Suprapubic skin (tissue), 4 donors: ENCODE data around the gene ATRN. TPM values are rescaled to one million over a fixed set of nuclear protein-coding genes. Genes with fewer than 3 reads are reported as not detected.
"Not testable (repeated sequence)": the region's sequence is repeated elsewhere in the genome, so short reads cannot be mapped to it uniquely, and the experiment has no call there.

ENCODE experiments used
- DNase-seq, 2 donors: peaks; one replicate each; pipeline ENCODE4 v3.0.0-alpha.2; 2019; ENCODE audit warnings: low spot score in 2 of 2
- H3K27ac ChIP-seq: fragments of 200-600 bp; sonication (generic); one replicate; pipeline ENCODE4 v1.5.1; 2019
- H3K27me3 ChIP-seq: fragments of 200-600 bp; sonication (generic); one replicate; pipeline ENCODE4 v1.5.1; 2019
- H3K36me3 ChIP-seq: fragments of 200-600 bp; sonication (generic); one replicate; pipeline ENCODE4 v1.5.1; 2019
- H3K4me1 ChIP-seq: fragments of 200-600 bp; sonication (generic); one replicate; pipeline ENCODE4 v1.5.1; 2019
- H3K4me3 ChIP-seq: fragments of 200-600 bp; sonication (generic); one replicate; pipeline ENCODE4 v1.5.1; 2019; ENCODE audit warnings: mild to moderate bottlenecking
- H3K9me3 ChIP-seq: fragments of 200-600 bp; sonication (generic); one replicate; pipeline ENCODE4 v1.5.1; 2019
- CTCF ChIP-seq, 2 donors: fragments of 200-600 bp in 1 of 2; fragments of 450-650 bp in 1 of 2; sonication (generic) in 1 of 2; IDR thresholded peaks; one replicate each; pipeline ENCODE4 v1.5.1; 2016 to 2019; ENCODE audit warnings: antibody characterized with exemption in 2 of 2, mild to moderate bottlenecking in 1 of 2, moderate library complexity in 1 of 2
- EP300 ChIP-seq: sonication (generic); formaldehyde crosslinking; IDR thresholded peaks from one replicate; pipeline ENCODE4 v1.6.1; 2017; ENCODE audit warnings: antibody characterized with exemption
- POLR2A ChIP-seq, 2 donors: fragments of 450-650 bp; IDR thresholded peaks; one replicate each; pipeline ENCODE4 v1.6.1; 2017; ENCODE audit warnings: antibody characterized with exemption in 2 of 2, mild to moderate bottlenecking in 2 of 2, moderate library complexity in 2 of 2
- POLR2AphosphoS5 ChIP-seq, 3 donors: sonication (generic); formaldehyde crosslinking; IDR thresholded peaks; one replicate each; pipeline ENCODE4 v1.6.1; 2017; ENCODE audit warnings: antibody characterized with exemption in 3 of 3
- WGBS: methylation state at CpG from one replicate; pipeline ENCODE4 v1.1.5; 2018; 5-methylcytosine and 5-hydroxymethylcytosine counted together
- total RNA-seq, 4 donors: library from RNA; depleted of rRNA; stranded (reverse); fragments of >200 nt; gene quantifications; one replicate each; pipeline ENCODE4 v1.1.0, GENCODE V29; 2016

ATRN gene
- total RNA-seq, 4 donors from 2014 or later = 23.3 to 39.1 (median 28.3) TPM

- no peaks in the 10 kb centered on the region for H3K9me3 ChIP-seq
- TF ChIP-seq POLR2AphosphoS5 (IDR thresholded peaks at IDR 0.05) = no peak
- TF ChIP-seq CTCF (IDR thresholded peaks at IDR 0.05) = no peak
- no peak for TF ChIP-seq POLR2A (IDR thresholded peaks at IDR 0.05)
- TF ChIP-seq EP300 = no peak
- no peak for DNase-seq
- 93% methylated on average over 4 of the region's 4 CpGs for WGBS
- no peaks in the 10 kb centered on the region for H3K4me1 ChIP-seq
- H3K27me3 ChIP-seq = no peaks in the 10 kb centered on the region
- no peak overlapping the region for H3K4me3 ChIP-seq
- no peak overlapping the region for H3K27ac ChIP-seq
- no peaks in the 10 kb centered on the region for H3K36me3 ChIP-seq
Observed at GRCh38 chr20:3505148-3505547, 34.3 kb downstream of the ATRN start.

- Histone ChIP-seq H3K4me1 (no peaks in the 10 kb centered on the region), H3K9me3 (no peaks in the 10 kb centered on the region), H3K4me3 (no peak overlapping the region), H3K27me3 (no peaks in the 10 kb centered on the region), H3K36me3 (no peaks in the 10 kb centered on the region), H3K27ac (no peak overlapping the region)
- no peak for DNase-seq
- WGBS = 82% methylated on average over 2 of the region's 2 CpGs
- no peak for TF ChIP-seq CTCF (IDR thresholded peaks at IDR 0.05)
- TF ChIP-seq POLR2AphosphoS5 (IDR thresholded peaks at IDR 0.05) = no peak
- TF ChIP-seq POLR2A (IDR thresholded peaks at IDR 0.05) = no peak
- no peak for TF ChIP-seq EP300
Observed at GRCh38 chr20:3509064-3509463, 38.2 kb downstream of the ATRN start.

GRCh38 chr20:3510110-3510509, 39.3 kb downstream of the ATRN start:
- Histone ChIP-seq H3K27me3 (no peaks in the 10 kb centered on the region), H3K27ac (no peak overlapping the region)
- no peak for TF ChIP-seq EP300
- TF ChIP-seq CTCF (IDR thresholded peaks at IDR 0.05) = no peak
- TF ChIP-seq POLR2AphosphoS5 (IDR thresholded peaks at IDR 0.05) = no peak

GRCh38 chr20:3512239-3512638, 41.4 kb downstream of the ATRN start:
- not testable (repeated sequence) for H3K9me3 ChIP-seq, H3K4me3 ChIP-seq, DNase-seq, H3K27me3 ChIP-seq, H3K36me3 ChIP-seq, H3K4me1 ChIP-seq, H3K27ac ChIP-seq
- WGBS = 97% methylated on average over 3 of the region's 3 CpGs

More at GRCh38 chr20:3510110-3510509, 39.3 kb downstream of the ATRN start:
- H3K4me1 ChIP-seq = no peaks in the 10 kb centered on the region
- no peaks in the 10 kb centered on the region for H3K36me3 ChIP-seq
- DNase-seq = no peak
- H3K4me3 ChIP-seq = no peak overlapping the region
- H3K9me3 ChIP-seq = no peaks in the 10 kb centered on the region
- 80% methylated on average over 2 of the region's 2 CpGs for WGBS

- DNase-seq = no peak
- H3K4me3 ChIP-seq = no peak overlapping the region
- TF ChIP-seq CTCF (IDR thresholded peaks at IDR 0.05) = no peak
- TF ChIP-seq POLR2A (IDR thresholded peaks at IDR 0.05) = no peak
- TF ChIP-seq POLR2AphosphoS5 (IDR thresholded peaks at IDR 0.05) = no peak
- TF ChIP-seq EP300 = no peak
- no peaks in the 10 kb centered on the region for H3K4me1 ChIP-seq
- no peaks in the 10 kb centered on the region for H3K36me3 ChIP-seq
- no peaks in the 10 kb centered on the region for H3K9me3 ChIP-seq
- WGBS = 77% methylated on average over 3 of the region's 3 CpGs
- no peaks in the 10 kb centered on the region for H3K27me3 ChIP-seq
- H3K27ac ChIP-seq = no peak overlapping the region
Observed at GRCh38 chr20:3514012-3514642, 43.3 kb downstream of the ATRN start.
